Right hindlimb (tissue), 1 donor: ENCODE data around the gene ARHGAP11B.
"Not testable (repeated sequence)": the region's sequence is repeated elsewhere in the genome, so short reads cannot be mapped to it uniquely, and the experiment has no call there.

Source experiments
- DNase-seq: peaks from one replicate; pipeline ENCODE4 v3.0.0-alpha.2; 2018

ARHGAP11B gene

GRCh38 chr15:30625436-30626193 is at the start of gene ARHGAP11B:
TSS of gene ARHGAP11B (plus strand) at chr15:30626128.
- peak; percentile 94 for DNase-seq

GRCh38 chr15:30579394-30579970 is 46.4 kb upstream of the ARHGAP11B start:
- not testable (repeated sequence) for DNase-seq

GRCh38 chr15:30580716-30581115 is 45.2 kb upstream of the ARHGAP11B start:
- DNase-seq = not testable (repeated sequence)

DNA sequence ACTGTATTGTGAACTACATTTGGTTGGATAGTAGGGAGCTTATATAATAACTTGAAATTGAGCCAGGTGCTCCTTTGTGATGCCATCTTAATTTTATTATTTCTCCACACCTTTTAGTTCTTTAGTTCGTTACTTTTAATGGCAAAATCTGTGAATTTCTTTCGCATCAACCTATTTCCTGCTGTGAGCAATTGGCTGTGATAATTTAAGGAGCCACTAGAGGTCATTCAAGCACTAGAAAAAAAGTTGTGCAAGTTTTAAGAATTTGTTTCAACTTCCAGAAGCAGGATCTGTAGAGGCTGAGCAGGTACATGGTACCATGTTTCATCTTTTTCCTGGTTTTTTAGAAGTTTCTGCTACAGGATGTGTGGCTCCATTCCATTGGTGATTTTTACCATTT is 27.0 kb upstream of the ARHGAP11B start:
- DNase-seq = not testable (repeated sequence)

GRCh38 chr15:30603796-30604195 is 22.1 kb upstream of the ARHGAP11B start, which contains the start of gene GOLGA8H:
TSS of gene GOLGA8H (plus strand) at chr15:30604028. CDS start at chr15:30604126, 98 bp downstream.
- not testable (repeated sequence) for DNase-seq

GRCh38 chr15:30612271-30612670 is 13.7 kb upstream of the ARHGAP11B start:
- DNase-seq = not testable (repeated sequence)

DNA sequence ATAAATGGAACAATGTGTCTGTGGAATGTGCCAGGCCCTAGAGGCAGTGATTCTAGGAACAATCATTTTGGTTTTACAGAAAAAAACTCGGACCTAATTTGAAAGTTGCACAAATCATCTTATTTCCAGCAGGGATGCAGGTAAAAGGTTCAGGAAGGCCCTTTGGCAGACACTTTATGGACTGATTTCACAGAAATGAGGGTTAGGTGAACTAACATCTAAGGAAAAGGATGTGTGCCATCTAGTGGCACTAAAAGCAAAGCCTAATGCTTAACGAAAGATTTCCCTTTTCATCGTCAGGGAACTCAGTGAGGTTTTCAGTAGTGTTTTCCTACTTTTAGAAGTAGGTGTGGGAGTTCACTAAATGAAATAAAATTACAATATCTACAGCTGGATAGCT is 4.6 kb upstream of the ARHGAP11B start:
- DNase-seq = not testable (repeated sequence)

DNA sequence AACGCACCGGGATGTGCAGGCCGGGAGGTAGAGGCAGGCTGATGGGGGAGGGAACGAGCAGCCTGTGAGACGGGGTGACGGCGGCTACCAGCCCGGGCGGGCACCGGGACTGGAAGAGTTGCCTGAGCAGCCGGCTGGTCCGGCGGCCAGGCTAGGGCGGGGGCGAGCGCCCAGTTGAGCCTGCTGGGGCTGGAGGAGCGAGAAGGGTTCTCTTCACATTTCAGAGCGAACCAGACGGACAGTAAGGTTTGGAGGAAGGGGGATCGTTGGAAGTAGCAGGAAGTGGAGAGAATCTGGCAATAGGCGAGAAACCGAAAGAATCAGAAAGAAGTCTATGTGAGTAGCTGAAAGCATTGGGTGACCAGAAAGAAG is 252 bp downstream of the ARHGAP11B start:
- DNase-seq = peak; percentile 25

DNA sequence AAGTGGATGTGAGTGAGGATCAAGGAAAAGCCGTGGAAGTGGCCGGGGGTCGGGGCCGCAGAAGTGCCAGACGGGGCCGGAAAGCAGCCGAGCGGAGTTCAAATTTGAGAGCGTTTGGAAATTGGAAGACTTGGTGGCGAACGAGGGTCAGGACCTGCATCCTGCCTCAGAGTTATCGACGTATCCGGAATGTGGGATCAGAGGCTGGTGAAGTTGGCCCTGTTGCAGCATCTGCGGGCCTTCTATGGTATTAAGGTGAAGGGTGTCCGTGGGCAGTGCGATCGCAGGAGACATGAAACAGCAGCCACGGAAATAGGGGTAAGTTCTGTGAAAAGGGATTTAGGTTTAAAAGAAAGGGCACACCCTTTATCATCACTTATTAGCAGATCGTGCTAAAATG is 704 bp downstream of the ARHGAP11B start:
- DNase-seq = not testable (repeated sequence)

- DNase-seq = no peak
Observed at GRCh38 chr15:30650012-30650929, 24.3 kb downstream of the ARHGAP11B start.

DNA sequence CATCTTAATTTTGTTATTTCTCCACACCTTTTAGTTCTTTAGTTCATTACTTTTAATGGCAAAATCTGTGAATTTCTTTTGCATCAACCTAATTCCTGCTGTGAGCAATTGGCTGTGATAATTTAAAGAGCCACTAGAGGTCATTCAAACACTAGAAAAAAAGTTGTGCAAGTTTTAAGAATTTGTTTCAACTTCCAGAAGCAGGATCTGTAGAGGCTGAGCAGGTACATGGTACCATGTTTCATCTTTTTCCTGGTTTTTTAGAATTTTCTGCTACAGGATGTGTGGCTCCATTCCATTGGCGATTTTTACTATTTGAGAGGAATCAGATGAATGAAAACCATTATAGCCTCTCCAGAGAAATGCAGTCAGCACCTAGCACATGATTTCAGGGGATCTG is 35.2 kb downstream of the ARHGAP11B start:
- not testable (repeated sequence) for DNase-seq

- DNase-seq = not testable (repeated sequence)
Observed at GRCh38 chr15:30669621-30670020, 43.7 kb downstream of the ARHGAP11B start.

GRCh38 chr15:30670056-30670455 is 44.1 kb downstream of the ARHGAP11B start:
- DNase-seq = no peak

DNA sequence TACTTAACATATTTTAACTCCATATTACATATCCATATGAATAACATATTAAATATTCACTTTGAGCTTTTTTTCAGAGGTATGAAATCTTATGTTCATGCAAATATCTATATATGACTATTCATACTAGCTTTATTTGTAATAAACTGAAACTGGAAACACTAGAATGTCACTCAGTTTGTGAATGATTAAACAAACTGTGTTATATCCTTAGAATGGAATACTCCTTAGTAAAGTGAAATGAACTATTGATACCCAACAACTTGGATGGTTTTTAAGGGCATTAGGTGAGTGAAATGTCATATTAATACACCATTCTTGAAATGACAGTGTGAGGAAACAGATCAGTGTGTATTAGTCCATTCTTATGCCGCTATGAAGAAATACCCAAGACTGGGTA is 45.4 kb downstream of the ARHGAP11B start:
- DNase-seq = no peak

GRCh38 chr15:30675126-30675525 is 49.2 kb downstream of the ARHGAP11B start:
- no peak for DNase-seq

DNA sequence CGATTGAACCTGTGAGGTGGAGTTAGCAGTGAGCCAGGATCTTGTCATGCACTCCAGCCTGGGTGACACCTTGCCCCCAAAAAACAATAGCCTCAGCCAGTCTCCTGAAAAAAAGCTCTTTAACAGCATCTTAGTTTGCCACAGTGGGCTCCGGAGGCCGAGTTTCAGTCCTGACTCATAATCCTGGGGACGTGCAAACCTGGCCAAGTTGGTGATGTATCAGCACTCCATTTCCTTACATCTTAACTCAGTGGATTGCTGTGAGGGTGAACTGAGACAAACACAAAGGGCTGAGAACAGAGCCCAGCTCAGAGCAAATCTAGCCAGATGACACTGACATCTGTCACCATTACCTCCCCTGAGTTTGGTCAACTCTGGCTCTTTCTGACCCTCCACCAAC is 50.0 kb downstream of the ARHGAP11B start:
- not testable (repeated sequence) for DNase-seq

DNA sequence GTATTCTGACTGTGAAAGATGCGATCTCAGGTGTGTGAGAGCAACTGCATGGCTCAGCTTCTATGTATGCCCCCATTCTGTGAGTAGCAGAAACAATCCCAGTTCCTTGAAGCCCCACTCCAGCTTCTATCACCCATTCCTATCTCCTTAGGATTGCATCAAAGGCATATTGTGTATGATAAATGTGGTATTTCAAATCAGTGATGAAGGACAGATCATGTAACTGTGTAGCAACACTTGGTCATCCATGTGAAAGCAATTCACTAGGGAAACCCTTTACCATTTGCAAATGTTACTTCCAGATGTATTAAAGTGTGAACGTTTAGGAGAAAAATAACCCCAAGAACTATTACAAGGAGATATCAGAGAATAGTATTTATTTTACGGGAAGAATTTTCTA is 55.1 kb downstream of the ARHGAP11B start:
- DNase-seq = not testable (repeated sequence)

- not testable (repeated sequence) for DNase-seq
Observed at GRCh38 chr15:30685709-30686285, 59.9 kb downstream of the ARHGAP11B start.

DNA sequence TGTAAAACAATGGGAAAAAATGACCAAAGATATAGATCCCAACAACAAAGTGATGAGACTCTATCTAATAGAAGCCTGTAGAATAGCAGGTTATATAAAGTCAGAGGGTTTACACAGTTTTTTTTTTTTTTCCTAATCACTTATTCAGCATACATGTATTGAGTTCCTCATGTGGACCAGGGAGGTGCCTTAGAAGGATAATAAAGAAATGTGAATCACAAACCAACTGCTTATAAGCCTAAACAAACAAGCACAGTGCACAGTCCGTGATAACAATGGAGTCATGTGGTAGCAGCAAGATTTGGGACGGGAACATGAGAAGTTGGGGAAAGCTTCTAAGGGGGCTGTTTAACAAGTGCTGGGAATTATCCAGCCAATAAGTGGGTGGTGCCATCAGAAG is 60.7 kb downstream of the ARHGAP11B start:
- not testable (repeated sequence) for DNase-seq
